ENCODE measurements around the gene MAPKAP1. TPM values are rescaled to one million over a fixed set of nuclear protein-coding genes. Genes with fewer than 3 reads are reported as not detected.
A peak's percentile ranks its signal among the peaks of the same experiment; 100 is the strongest.

The MAPKAP1 gene
- total RNA-seq, 2 donors from 2014 or later, result 83.7 to 91.8 TPM

GRCh38 chr9:125455132-125455531, 251.9 kb downstream of the MAPKAP1 start:
- no peaks in the 10 kb centered on the region for H3K27me3 ChIP-seq
- ATAC-seq (no peak), DNase-seq (no peak)
- WGBS, 2 donors, result 29 to 30% methylated on average over 1 of the region's 1 CpG
- intact Hi-C loops (cut with DNase I), result no loop called here
- H3K9me3 ChIP-seq, result no peaks in the 10 kb centered on the region
- no peak overlapping the region for H3K27ac ChIP-seq
- H3K4me3 ChIP-seq, result no peak overlapping the region
- no peaks in the 10 kb centered on the region for H3K36me3 ChIP-seq (replicated peaks in 1 of 2; ENCODE audit: insufficient read depth in 1 of 2, low read depth in 2 of 2)
- no peaks in the 10 kb centered on the region for H3K4me1 ChIP-seq
- TF ChIP-seq POLR2A (IDR thresholded peaks at IDR 0.05) (no peak), CTCF (IDR thresholded peaks at IDR 0.05) (no peak)

- Histone ChIP-seq H3K36me3 (replicated peaks in 1 of 2; ENCODE audit: insufficient read depth in 1 of 2, low read depth in 2 of 2) (peaks cover 0 to 2% of the 10 kb centered on the region in 2 donors), H3K9me3 (no peaks in the 10 kb centered on the region), H3K27me3 (no peaks in the 10 kb centered on the region), H3K27ac (no peak overlapping the region), H3K4me1 (no peaks in the 10 kb centered on the region), H3K4me3 (no peak overlapping the region)
- ATAC-seq (no peak), DNase-seq (no peak)
- intact Hi-C loops (cut with DNase I), result no loop called here
- no peak for TF ChIP-seq POLR2A (IDR thresholded peaks at IDR 0.05)
- TF ChIP-seq CTCF (IDR thresholded peaks at IDR 0.05), result no peak
- WGBS, 2 donors, result 93 to 95% methylated on average over 15 to 18 of the region's 18 CpGs
These were observed 259.7 kb downstream of the MAPKAP1 start for GRCh38 chr9:125447202-125447802.

- DNase-seq, result no peak
- ATAC-seq, result no peak
- Histone ChIP-seq H3K4me1 (no peaks in the 10 kb centered on the region), H3K4me3 (no peak overlapping the region), H3K27ac (no peak overlapping the region), H3K36me3 (replicated peaks in 1 of 2; ENCODE audit: insufficient read depth in 1 of 2, low read depth in 2 of 2) (peaks cover 0 to 2% of the 10 kb centered on the region in 2 donors), H3K27me3 (no peaks in the 10 kb centered on the region), H3K9me3 (no peaks in the 10 kb centered on the region)
- 91 to 93% methylated on average over 6 of the region's 6 CpGs for WGBS, 2 donors
- intact Hi-C loops (cut with DNase I), result no loop called here
- TF ChIP-seq CTCF (IDR thresholded peaks at IDR 0.05) (no peak), POLR2A (IDR thresholded peaks at IDR 0.05) (no peak)
These were observed 260.4 kb downstream of the MAPKAP1 start for GRCh38 chr9:125446561-125447094.

DNA sequence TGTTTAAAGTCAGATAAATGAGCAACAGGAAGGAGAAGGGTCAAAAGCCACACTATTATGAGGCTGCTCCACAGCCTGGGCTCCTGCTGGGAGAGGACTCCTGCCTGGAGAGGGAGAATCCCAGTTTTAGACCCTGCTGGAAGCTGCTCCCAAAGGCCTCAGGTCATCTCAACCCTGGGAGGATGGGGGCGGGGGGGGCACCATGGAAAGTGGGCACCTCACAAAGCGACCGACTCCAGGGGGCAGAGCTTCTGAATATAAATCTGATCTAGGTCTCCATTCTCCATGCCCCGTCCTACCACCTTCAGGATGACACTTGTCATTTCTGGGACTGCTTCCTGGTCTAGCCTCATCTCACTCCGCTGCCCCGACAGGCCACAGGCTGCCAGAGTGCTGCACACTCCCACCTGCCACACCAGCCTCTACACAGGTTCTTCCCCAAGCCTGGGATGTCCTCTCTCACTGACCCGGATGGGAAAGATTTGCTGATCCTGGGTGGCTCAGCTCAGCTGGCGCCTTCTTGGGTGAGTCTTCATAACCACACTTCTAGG, 262.0 kb downstream of the MAPKAP1 start:
- H3K27ac ChIP-seq, result no peak overlapping the region
- ATAC-seq (no peak), DNase-seq (no peak)
- intact Hi-C loops (cut with DNase I), result no loop called here
- no peak overlapping the region for H3K4me3 ChIP-seq
- H3K9me3 ChIP-seq, result no peaks in the 10 kb centered on the region
- TF ChIP-seq CTCF (IDR thresholded peaks at IDR 0.05), result no peak
- no peak for TF ChIP-seq POLR2A (IDR thresholded peaks at IDR 0.05)
- 94 to 98% methylated on average over 7 to 8 of the region's 8 CpGs for WGBS, 2 donors
- no peaks in the 10 kb centered on the region for H3K27me3 ChIP-seq
- peaks cover 0 to 2% of the 10 kb centered on the region in 2 donors for H3K36me3 ChIP-seq (replicated peaks in 1 of 2; ENCODE audit: insufficient read depth in 1 of 2, low read depth in 2 of 2)
- H3K4me1 ChIP-seq, result no peaks in the 10 kb centered on the region

DNA sequence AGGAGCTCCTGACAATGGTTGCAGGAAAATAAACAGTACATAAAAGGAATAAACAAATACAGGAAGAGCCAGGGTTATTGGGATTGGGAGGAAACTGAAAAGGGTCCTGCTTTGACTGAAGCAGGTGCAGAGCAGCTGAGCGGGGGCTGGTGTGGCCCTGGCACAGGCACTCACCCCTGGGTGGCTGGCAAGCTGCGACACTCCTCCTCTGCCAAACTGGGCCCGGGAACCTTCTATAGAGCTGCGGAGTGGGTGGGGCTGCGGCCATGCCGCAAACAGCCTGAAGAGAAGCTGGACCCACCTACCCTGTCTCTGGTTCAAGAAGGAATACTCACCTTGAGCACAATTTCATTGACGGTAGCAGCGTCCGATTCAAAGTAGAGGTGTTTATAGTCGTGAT, 262.8 kb downstream of the MAPKAP1 start:
- intact Hi-C loops (cut with DNase I), result no loop called here
- no peaks in the 10 kb centered on the region for H3K27me3 ChIP-seq
- no peak overlapping the region for H3K4me3 ChIP-seq
- no peaks in the 10 kb centered on the region for H3K4me1 ChIP-seq
- ATAC-seq, result no peak
- TF ChIP-seq CTCF (IDR thresholded peaks at IDR 0.05) (no peak), POLR2A (IDR thresholded peaks at IDR 0.05) (no peak)
- no peaks in the 10 kb centered on the region for H3K9me3 ChIP-seq
- WGBS, 2 donors, result 88 to 93% methylated on average over 10 of the region's 10 CpGs
- DNase-seq, result peak in 1 of 4 donors; percentile 3
- no peak overlapping the region for H3K27ac ChIP-seq
- H3K36me3 ChIP-seq (replicated peaks in 1 of 2; ENCODE audit: insufficient read depth in 1 of 2, low read depth in 2 of 2), result peaks cover 0 to 3% of the 10 kb centered on the region in 2 donors
